CD4-positive, alpha-beta T cell treated with Interferon gamma for 1 hour (primary cell): Measurements from ENCODE around the gene AADACL2.
"Not testable (repeated sequence)": the region's sequence is repeated elsewhere in the genome, so short reads cannot be mapped to it uniquely, and the experiment has no call there.

Experiments used
- DNase-seq: peaks from one replicate; pipeline ENCODE4 v3.0.0-alpha.2; 2020

Gene AADACL2

GRCh38 chr3:151768393-151768930 is 34.7 kb downstream of the AADACL2 start:
- DNase-seq = no peak

- no peak for DNase-seq
Measured at GRCh38 chr3:151769175-151769574, 35.4 kb downstream of the AADACL2 start.

GRCh38 chr3:151770956-151771355 is 37.2 kb downstream of the AADACL2 start:
- no peak for DNase-seq

GRCh38 chr3:151772825-151773480 is 39.2 kb downstream of the AADACL2 start:
- no peak for DNase-seq

GRCh38 chr3:151774235-151774634 is 40.5 kb downstream of the AADACL2 start:
- DNase-seq = no peak

- DNase-seq = no peak
Measured at GRCh38 chr3:151774910-151775309, 41.2 kb downstream of the AADACL2 start.

GRCh38 chr3:151775314-151776258 is 41.9 kb downstream of the AADACL2 start:
- no peak for DNase-seq

- DNase-seq = no peak
Measured at GRCh38 chr3:151776259-151776740, 42.6 kb downstream of the AADACL2 start.

- no peak for DNase-seq
Measured at GRCh38 chr3:151777880-151778279, 44.2 kb downstream of the AADACL2 start.

- no peak for DNase-seq
Measured at GRCh38 chr3:151787626-151788025, 53.9 kb downstream of the AADACL2 start.

GRCh38 chr3:151788401-151788800 is 54.7 kb downstream of the AADACL2 start:
- no peak for DNase-seq

- no peak for DNase-seq
Measured at GRCh38 chr3:151789853-151790463, 56.2 kb downstream of the AADACL2 start.

GRCh38 chr3:151790763-151791162 is 57.0 kb downstream of the AADACL2 start:
- not testable (repeated sequence) for DNase-seq

GRCh38 chr3:151792411-151792810 is 58.7 kb downstream of the AADACL2 start:
- DNase-seq = no peak

GRCh38 chr3:151793636-151794035 is 59.9 kb downstream of the AADACL2 start:
- no peak for DNase-seq

- no peak for DNase-seq
Measured at GRCh38 chr3:151794080-151794479, 60.4 kb downstream of the AADACL2 start.

- no peak for DNase-seq
Measured at GRCh38 chr3:151795276-151795675, 61.5 kb downstream of the AADACL2 start.

GRCh38 chr3:151796105-151796680 is 62.5 kb downstream of the AADACL2 start:
- no peak for DNase-seq

GRCh38 chr3:151798466-151798865 is 64.7 kb downstream of the AADACL2 start:
- DNase-seq = no peak

GRCh38 chr3:151800431-151800830 is 66.7 kb downstream of the AADACL2 start:
- no peak for DNase-seq

GRCh38 chr3:151804267-151804666 is 70.5 kb downstream of the AADACL2 start:
- no peak for DNase-seq

GRCh38 chr3:151806838-151807237 is 73.1 kb downstream of the AADACL2 start:
- DNase-seq = no peak
